ENCODE data around the gene RSPRY1.
A peak's percentile ranks its signal among the peaks of the same experiment; 100 is the strongest.

RSPRY1 gene

GRCh38 chr16:57235128-57236021, 49.2 kb downstream of the RSPRY1 start:
- Mint-ChIP-seq H3K36me3 (ENCODE audit: low read depth) (peaks cover 84% of the 10 kb centered on the region), H3K4me3 (no peak overlapping the region), H3K27ac (peak overlapping the region; percentile 77), H3K4me1 (ENCODE audit: low read depth) (peaks cover 16% of the 10 kb centered on the region), H3K27me3 (no peaks in the 10 kb centered on the region), H3K9me3 (no peaks in the 10 kb centered on the region)
- DNase-seq = no peak

GRCh38 chr16:57236022-57236350, 49.9 kb downstream of the RSPRY1 start:
- Mint-ChIP-seq H3K4me3 (no peak overlapping the region), H3K9me3 (no peaks in the 10 kb centered on the region), H3K4me1 (ENCODE audit: low read depth) (peaks cover 16% of the 10 kb centered on the region), H3K27me3 (no peaks in the 10 kb centered on the region), H3K27ac (peak overlapping the region; percentile 77), H3K36me3 (ENCODE audit: low read depth) (peaks cover 81% of the 10 kb centered on the region)
- DNase-seq = no peak

- Mint-ChIP-seq H3K9me3 (no peaks in the 10 kb centered on the region), H3K27me3 (no peaks in the 10 kb centered on the region), H3K4me1 (ENCODE audit: low read depth) (peaks cover 16% of the 10 kb centered on the region), H3K36me3 (ENCODE audit: low read depth) (peaks cover 56% of the 10 kb centered on the region), H3K27ac (peak overlapping the region; percentile 30), H3K4me3 (no peak overlapping the region)
- no peak for DNase-seq
Measured at GRCh38 chr16:57238682-57239081, 52.6 kb downstream of the RSPRY1 start.

GRCh38 chr16:57239107-57239506, 53.0 kb downstream of the RSPRY1 start:
- DNase-seq = no peak
- peaks cover 52% of the 10 kb centered on the region for H3K36me3 Mint-ChIP-seq (ENCODE audit: low read depth)
- H3K9me3 Mint-ChIP-seq = no peaks in the 10 kb centered on the region
- peaks cover 17% of the 10 kb centered on the region for H3K4me1 Mint-ChIP-seq (ENCODE audit: low read depth)
- H3K27me3 Mint-ChIP-seq = no peaks in the 10 kb centered on the region
- no peak overlapping the region for H3K4me3 Mint-ChIP-seq
- H3K27ac Mint-ChIP-seq = peak overlapping the region; percentile 30

GRCh38 chr16:57240851-57241250, 54.7 kb downstream of the RSPRY1 start:
- H3K36me3 Mint-ChIP-seq (ENCODE audit: low read depth) = peaks cover 39% of the 10 kb centered on the region
- H3K4me1 Mint-ChIP-seq (ENCODE audit: low read depth) = peaks cover 22% of the 10 kb centered on the region
- DNase-seq = no peak
- H3K4me3 Mint-ChIP-seq = no peak overlapping the region
- H3K9me3 Mint-ChIP-seq = no peaks in the 10 kb centered on the region
- no peak overlapping the region for H3K27ac Mint-ChIP-seq
- no peaks in the 10 kb centered on the region for H3K27me3 Mint-ChIP-seq

- H3K36me3 Mint-ChIP-seq (ENCODE audit: low read depth) = peaks cover 43% of the 10 kb centered on the region
- no peaks in the 10 kb centered on the region for H3K9me3 Mint-ChIP-seq
- no peak for DNase-seq
- H3K4me1 Mint-ChIP-seq (ENCODE audit: low read depth) = peaks cover 25% of the 10 kb centered on the region
- peak overlapping the region; percentile 22 for H3K27ac Mint-ChIP-seq
- H3K27me3 Mint-ChIP-seq = no peaks in the 10 kb centered on the region
- no peak overlapping the region for H3K4me3 Mint-ChIP-seq
Measured at GRCh38 chr16:57242650-57243049, 56.5 kb downstream of the RSPRY1 start.

- Mint-ChIP-seq H3K27ac (peak overlapping the region; percentile 95), H3K36me3 (ENCODE audit: low read depth) (peaks cover 40% of the 10 kb centered on the region), H3K9me3 (no peaks in the 10 kb centered on the region), H3K27me3 (no peaks in the 10 kb centered on the region), H3K4me1 (ENCODE audit: low read depth) (peaks cover 23% of the 10 kb centered on the region), H3K4me3 (peak overlapping the region; percentile 85)
- DNase-seq = no peak
Measured at GRCh38 chr16:57244463-57244766, 58.3 kb downstream of the RSPRY1 start.

GRCh38 chr16:57244767-57245471, 58.8 kb downstream of the RSPRY1 start, which contains the start of gene ARL2BP:
ARL2BP (plus strand) TSS chr16:57245259; CDS start chr16:57245368, 109 bp downstream.
- Mint-ChIP-seq H3K27me3 (no peaks in the 10 kb centered on the region), H3K36me3 (ENCODE audit: low read depth) (peaks cover 42% of the 10 kb centered on the region), H3K9me3 (no peaks in the 10 kb centered on the region), H3K27ac (peak within 1 kb of the TSS; percentile 95), H3K4me3 (peak within 1 kb of the TSS; percentile 85), H3K4me1 (ENCODE audit: low read depth) (peaks cover 23% of the 10 kb centered on the region)
- peak; percentile 98 for DNase-seq

- Mint-ChIP-seq H3K4me1 (ENCODE audit: low read depth) (peaks cover 23% of the 10 kb centered on the region), H3K36me3 (ENCODE audit: low read depth) (peaks cover 42% of the 10 kb centered on the region), H3K9me3 (no peaks in the 10 kb centered on the region), H3K27me3 (no peaks in the 10 kb centered on the region), H3K4me3 (peak overlapping the region; percentile 85), H3K27ac (peak overlapping the region; percentile 67)
- DNase-seq = no peak
Measured at GRCh38 chr16:57245472-57246113, 59.5 kb downstream of the RSPRY1 start.

- peaks cover 6% of the 10 kb centered on the region for H3K4me1 Mint-ChIP-seq (ENCODE audit: low read depth)
- H3K4me3 Mint-ChIP-seq = no peak overlapping the region
- H3K36me3 Mint-ChIP-seq (ENCODE audit: low read depth) = peaks cover 69% of the 10 kb centered on the region
- H3K27me3 Mint-ChIP-seq = no peaks in the 10 kb centered on the region
- no peaks in the 10 kb centered on the region for H3K9me3 Mint-ChIP-seq
- H3K27ac Mint-ChIP-seq = no peak overlapping the region
- no peak for DNase-seq
Measured at GRCh38 chr16:57251352-57251751, 65.2 kb downstream of the RSPRY1 start.

- Mint-ChIP-seq H3K36me3 (ENCODE audit: low read depth) (peaks cover 64% of the 10 kb centered on the region), H3K27me3 (no peaks in the 10 kb centered on the region), H3K4me3 (no peak overlapping the region), H3K4me1 (ENCODE audit: low read depth) (peaks cover 3% of the 10 kb centered on the region), H3K9me3 (no peaks in the 10 kb centered on the region), H3K27ac (no peak overlapping the region)
- DNase-seq = no peak
Measured at GRCh38 chr16:57252148-57252721, 66.1 kb downstream of the RSPRY1 start.

- H3K27me3 Mint-ChIP-seq = no peaks in the 10 kb centered on the region
- no peak overlapping the region for H3K4me3 Mint-ChIP-seq
- H3K36me3 Mint-ChIP-seq (ENCODE audit: low read depth) = peaks cover 54% of the 10 kb centered on the region
- no peak for DNase-seq
- H3K4me1 Mint-ChIP-seq (ENCODE audit: low read depth) = peaks cover 1% of the 10 kb centered on the region
- H3K9me3 Mint-ChIP-seq = no peaks in the 10 kb centered on the region
- H3K27ac Mint-ChIP-seq = no peak overlapping the region
Measured at GRCh38 chr16:57253466-57253865, 67.3 kb downstream of the RSPRY1 start.

GRCh38 chr16:57255686-57256415, 69.7 kb downstream of the RSPRY1 start:
- no peaks in the 10 kb centered on the region for H3K27me3 Mint-ChIP-seq
- DNase-seq = no peak
- no peaks in the 10 kb centered on the region for H3K9me3 Mint-ChIP-seq
- no peak overlapping the region for H3K4me3 Mint-ChIP-seq
- H3K4me1 Mint-ChIP-seq (ENCODE audit: low read depth) = peaks cover 13% of the 10 kb centered on the region
- H3K27ac Mint-ChIP-seq = no peak overlapping the region
- peaks cover 33% of the 10 kb centered on the region for H3K36me3 Mint-ChIP-seq (ENCODE audit: low read depth)
